GM19240 (cell line): ENCODE results near the gene JUND.

Experiments used
- DNase-seq: peaks from one replicate; pipeline ENCODE4 v3.0.0; 2011; ENCODE audit warnings: low spot score; ENCODE audit not compliant: insufficient read length

JUND gene

DNA sequence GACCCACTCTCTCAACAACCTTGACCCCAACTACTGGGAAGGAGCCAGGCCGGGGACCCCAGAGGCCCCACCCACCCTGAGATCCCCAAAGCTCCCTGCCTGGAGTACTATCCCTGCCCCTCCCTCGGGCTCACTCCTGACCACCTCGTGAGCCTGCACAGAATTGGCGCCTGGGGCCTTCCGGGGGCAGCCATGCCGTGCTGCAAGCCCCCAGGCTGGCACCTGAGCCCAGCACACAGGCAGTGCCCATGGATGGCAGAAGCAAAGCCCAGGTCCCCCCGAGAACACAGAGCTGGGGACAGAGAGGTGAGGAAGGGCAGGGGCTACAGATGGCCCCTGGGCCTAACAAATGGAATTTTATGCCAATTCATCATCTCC is 27.5 kb upstream of the JUND start:
- DNase-seq, result no peak

DNA sequence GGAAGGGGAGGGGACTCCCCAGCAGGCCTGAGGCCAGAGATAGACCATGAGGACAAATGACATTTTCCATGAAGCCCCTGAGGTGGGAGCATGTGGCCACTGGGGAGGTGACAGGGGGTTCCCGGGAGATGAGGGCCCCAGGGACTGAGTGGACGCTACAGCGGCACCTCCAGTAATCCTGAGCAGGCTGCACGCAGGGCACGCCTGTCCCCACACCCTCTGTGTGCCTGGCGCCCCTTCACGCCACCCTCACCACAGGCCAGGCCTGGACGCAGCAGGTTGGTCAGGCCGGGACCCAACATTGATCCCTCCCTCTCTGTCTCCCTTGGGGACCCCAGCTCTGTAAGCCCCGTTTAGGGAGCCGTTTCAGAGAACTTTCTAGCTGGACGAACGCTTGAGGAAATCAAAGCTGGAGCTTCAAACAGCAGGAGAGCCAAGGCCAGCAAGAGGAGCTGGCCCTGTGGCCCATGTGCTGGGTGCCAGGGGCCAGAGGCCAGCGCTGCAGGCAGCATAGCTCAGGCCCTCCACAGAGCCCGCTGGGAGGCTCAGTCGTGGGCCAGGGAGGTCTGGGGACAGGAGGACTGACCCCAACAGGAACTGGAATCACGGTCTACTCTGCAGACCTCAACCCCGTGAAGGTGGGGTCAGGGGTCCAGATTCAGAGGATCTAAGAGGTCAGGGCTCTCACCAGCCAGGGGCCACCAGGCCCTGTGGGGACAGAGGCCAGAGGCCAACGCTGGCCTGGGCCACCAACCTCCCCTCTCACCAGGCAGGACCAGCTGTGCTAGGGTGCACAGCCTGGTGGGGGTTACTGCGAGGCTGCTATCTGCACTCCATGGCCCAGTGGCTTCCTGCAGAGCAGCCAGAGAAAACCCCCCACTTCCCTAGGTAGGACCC is 26.9 kb upstream of the JUND start:
- no peak for DNase-seq

DNA sequence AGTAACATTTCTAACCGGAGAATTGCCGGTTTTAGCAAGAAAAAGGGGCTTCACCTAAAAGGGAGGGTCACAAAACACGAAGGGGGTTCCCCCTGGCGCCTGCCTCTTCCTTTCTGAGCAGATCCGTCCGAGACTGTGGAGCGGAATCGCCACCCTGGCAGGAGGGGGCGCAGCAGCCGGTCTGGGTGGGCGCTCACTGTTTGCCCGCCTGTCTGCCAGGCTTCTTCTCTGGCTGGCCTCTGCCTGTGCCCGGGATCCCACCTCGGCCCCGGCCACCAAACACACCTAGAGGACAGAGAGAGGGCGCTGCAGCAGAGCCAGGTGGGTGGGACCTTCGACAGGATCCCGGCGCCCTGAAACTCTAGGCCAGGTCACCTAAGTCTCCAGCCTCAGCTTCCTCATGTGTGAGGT is 25.9 kb upstream of the JUND start:
- no peak for DNase-seq

DNA sequence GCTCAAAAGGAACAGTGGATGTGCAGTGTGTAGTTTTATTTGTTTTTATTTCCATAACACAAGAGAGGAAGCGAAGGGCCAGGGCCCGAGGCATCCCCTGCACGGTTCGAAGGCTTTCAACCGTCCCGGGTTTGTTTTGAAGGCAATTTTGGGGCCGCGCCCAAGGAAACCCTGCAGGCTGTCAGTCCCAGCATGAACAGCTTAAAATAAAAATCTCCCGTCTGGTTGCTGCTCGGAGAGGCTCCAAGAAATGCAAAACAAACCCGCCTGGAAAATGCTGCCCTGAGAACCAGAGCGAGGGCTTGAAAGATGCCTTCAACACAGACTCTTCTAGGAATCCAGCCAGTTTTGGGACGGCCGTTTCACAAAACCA is 25.5 kb upstream of the JUND start:
- DNase-seq, result no peak

DNA sequence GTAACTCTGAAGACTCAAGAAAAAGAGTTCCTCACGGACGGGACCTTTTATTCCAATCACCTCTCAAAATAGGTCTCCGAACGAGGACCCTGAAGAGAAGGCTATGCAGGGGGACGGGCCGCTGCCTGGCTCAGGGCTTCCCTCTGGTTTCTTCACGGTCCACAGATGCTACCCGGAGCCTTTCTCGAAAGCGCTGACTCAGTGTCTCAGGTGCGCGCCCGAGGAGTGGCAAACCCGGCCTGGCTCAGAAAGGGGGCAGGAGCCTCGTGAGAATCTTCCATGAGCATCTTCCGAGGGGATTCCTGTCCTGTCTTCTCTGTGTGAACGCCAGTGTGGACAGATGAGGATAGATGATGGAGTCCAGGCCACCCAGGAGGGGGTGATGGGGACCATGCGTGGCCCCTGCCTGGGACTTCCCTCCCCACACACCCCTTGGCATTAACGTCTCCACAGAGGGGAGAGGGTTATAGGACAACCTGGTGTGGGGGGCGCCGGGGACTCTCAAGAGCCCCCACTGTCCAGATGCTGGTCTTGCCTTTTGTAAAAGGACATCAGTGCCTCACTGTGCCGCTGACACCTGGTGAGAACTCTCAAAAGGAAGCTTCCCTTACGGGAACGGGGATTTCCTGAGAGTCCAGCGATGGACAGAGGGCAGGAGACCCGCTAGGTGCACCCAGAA is 24.9 kb upstream of the JUND start:
- no peak for DNase-seq

DNA sequence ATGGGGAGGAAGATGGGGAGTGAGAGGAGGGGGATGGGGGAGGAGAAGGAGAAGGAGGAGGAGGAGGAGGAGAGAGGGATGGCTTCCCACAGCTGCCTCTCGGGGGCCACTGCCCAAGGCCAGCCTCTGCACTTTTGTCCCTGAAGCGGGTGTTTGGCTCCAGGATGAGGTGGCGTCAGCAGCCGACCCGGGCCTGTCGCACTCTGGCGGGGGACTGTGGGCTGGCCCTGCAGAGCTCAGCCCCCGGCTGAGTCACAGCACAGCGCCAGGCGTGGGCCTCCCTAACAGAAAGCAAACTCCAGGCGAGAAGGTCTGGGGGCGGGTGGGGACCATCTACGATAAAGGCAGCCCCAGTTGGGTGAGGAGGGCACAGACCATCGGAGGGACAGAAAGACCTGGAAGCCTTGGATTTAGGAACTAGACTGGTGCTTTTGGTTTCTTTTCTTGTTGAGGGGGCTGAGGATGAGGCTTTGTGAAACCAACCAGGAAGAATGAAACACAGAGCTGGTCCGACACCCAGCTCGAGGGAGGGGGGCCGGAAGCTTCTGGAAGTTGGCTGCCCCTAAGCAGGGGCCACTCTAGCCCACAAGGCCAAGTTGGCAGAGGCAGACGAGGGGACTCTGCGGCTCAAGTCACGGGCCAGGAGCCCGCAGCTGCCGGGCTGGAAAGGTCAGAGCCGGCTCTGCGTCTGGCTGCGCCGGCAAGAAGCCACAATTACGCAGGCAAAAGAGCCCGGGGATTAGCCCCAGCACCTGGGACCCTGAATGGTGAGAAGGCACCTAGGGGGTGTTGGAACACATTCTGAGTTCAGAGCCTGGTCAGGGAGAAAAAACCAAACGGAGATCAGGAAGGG is 23.3 kb upstream of the JUND start:
- peak; percentile 85 for DNase-seq

DNA sequence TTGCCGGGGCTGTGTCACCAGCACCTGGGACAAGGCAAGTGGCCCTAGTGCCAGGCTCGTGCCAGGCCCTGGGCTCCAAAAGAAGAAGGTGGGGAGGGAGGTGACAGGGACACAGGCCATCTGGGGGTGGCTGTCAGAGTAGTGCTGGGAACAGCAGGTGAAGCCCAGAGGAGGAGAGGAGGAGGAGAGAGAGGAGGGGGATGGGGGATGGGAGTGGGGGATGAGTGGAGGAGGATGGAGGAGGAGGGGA is 22.7 kb upstream of the JUND start:
- DNase-seq, result no peak

DNA sequence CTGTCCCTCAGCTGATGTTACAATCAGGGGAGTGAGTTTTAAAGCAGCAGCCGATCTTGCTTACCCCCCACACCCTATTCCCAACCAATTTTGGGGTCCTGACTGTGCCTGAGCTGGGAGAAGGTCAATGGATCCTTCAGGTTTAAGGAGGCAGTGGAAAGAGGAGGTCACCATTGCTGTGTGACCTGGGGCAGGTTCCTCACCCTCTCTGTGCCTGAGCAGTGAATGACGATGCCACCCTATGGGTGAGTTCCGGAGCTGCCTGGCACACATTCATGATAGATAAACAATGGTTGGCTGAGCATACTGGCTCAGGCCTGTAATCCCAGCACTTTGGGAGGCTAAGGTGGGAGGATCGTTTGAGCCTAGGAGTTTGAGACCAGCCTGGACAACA is 20.3 kb upstream of the JUND start:
- DNase-seq, result no peak

DNA sequence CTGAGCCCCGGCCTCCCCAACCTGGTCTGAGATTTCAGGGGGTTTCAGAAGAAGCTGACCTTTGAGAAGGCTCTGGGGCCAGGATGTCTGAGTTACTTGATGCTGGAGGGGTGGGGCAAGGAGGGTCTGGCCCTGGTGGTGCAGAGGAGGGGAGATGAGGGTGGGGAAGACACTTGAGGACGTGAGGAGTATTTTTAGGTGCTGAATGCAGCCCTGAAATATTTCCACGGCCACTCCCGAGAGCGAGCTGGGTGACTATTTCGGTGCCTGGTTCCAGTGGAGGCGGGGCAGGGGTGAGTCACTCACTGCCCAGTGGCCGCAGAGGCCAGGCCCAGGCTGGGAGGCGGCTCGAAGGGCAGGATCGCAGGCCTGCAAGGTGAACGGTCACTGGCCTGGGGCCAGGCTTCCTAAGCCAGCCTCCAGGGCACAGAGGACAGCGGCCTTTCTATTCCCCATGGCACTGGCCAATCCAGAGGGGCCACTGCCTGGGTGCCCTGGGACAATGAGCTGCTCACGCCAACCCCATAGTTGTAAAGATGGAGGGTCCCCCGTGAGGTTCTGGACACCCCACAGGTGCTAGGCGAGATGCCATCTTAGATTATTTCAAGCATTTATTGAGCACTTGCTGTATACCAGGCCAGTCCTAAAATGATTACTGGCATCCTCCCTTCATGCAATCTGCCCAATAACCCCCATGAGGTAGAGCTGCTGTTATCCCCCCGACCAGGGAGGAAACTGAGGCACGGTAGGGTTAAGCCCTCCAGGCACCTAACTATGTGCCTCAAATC is 19.7 kb upstream of the JUND start:
- DNase-seq, result no peak

DNA sequence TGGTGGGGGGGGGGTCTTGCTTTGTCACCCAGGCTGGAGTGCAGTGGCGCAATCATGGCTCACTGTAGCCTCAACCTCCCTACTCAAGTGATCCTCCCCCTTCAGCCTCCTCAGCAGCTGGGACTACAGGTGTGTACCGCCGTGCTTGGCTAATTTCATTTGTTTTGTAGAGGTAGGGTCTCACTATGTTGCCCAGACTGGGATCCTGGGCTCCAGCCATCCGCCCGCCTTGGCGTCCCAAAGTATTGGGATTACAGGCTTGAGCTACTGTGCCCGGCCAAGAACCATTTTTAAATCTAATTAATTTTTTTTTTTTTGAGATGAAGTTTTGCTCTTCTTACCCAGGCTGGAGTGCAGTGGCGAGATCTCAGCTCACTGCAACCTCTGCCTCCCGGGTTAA is 18.2 kb upstream of the JUND start:
- no peak for DNase-seq

DNA sequence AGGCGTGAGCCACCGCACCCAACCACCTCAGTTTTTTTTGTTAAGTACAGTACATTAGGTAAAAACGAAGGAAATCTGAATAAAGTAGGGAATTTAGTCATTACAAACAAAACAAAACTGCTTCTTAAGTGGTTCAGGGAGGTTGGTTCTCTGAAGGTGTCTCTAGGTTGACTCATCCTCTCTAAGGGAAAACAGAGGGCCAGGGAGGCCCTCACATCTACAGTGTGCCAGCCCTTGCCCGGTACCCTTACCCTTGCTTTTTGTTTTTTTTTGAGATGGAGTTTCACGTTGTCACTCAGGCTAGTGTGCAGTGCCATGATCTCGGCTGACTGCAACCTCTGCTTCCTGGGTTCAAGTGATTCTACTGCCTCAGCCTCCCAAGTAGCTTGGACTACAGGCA is 17.2 kb upstream of the JUND start:
- no peak for DNase-seq

DNA sequence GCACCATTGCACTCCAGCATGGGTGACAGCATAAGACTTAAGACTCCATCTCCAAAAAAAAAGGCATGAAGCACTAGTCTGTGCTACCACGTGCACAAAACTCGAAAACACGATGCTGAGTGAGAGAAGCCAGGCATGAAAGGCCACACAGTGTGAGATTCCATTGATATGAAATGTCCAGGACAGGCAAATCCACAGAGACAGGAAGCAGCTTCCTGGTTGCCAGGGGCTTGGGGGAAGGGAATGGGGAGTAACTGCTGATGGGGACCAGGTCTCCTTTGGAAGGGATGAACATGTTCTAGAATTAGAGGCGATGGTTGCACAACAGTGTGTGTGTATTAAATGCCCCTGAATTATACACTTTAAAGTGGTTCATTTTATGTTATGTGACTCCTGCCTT is 15.9 kb upstream of the JUND start:
- no peak for DNase-seq

DNA sequence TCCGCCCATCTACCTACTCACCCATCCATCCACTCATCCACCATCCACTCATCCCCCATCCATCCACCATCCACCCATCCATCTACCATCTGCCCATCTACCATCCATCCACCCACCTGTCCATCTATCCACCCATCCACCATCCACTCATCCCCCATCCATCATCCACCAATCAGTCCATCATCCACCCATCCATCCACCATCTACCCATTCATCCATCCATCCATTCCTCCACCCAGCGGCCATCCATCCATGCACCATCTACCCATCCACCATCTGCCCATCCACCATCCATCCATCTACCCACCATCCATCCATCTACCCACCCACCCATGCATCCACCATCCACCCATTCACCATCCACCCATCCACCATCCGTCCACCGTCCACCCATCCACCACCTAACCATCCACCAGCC is 13.6 kb upstream of the JUND start:
- DNase-seq, result no peak

DNA sequence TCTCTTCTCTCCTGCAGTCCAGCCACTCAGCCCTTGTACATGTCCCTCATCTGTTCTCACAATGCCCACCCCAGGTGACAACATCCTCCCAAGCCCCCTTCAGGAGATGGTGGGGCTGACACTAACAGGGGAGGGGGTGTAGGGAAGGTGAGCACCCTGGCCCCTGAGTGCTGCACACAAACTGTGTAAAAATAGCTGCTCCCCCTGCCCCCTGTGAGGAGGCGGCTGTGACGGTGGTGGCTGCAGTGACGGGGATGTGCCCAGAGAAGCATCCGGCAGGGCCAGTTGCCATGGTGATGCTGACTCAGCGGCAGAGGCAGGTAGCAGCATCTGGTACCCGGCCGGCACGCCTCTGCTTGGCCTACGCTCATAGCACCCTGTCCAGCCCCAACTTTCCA is 13.0 kb upstream of the JUND start:
- no peak for DNase-seq

DNA sequence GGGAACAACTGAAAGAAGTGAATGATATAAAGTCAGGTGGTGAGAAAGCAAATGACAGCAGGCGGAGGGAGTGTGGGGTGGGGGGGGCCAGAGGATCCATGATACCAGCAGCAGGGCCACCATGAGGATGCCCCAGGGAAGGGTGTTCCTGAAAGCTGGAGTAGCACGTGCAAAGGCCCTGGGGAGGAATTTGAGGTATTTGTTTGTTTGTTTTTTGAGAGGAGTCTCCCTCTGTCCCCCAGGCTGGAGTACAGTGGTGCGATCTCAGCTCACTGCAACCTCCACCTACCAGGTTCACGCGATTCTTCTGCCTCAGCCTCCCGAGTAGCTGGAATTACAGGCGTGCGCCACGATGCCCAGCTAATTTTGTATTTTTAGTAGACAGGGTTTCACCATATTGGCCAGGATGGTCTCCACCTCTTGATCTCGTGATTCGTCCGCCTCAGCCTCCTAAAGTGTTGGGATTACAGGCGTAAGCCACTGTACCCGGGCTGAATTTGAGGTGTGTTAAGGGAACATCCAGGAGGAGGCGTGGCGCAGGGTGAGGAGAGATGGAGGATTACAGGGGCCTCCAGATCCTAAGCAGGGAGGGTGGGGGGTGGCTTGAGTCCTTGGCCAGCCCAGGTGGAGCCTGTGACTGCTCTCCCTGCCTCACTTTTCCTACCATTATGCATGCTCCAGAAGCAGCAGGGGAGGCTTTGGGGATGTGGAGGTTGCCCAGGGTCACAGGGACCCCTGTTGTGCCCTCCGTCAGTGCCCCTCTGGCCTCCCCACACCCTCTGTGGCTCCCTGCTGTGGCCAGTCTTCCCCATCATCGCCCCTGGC is 12.4 kb upstream of the JUND start:
- DNase-seq, result no peak

DNA sequence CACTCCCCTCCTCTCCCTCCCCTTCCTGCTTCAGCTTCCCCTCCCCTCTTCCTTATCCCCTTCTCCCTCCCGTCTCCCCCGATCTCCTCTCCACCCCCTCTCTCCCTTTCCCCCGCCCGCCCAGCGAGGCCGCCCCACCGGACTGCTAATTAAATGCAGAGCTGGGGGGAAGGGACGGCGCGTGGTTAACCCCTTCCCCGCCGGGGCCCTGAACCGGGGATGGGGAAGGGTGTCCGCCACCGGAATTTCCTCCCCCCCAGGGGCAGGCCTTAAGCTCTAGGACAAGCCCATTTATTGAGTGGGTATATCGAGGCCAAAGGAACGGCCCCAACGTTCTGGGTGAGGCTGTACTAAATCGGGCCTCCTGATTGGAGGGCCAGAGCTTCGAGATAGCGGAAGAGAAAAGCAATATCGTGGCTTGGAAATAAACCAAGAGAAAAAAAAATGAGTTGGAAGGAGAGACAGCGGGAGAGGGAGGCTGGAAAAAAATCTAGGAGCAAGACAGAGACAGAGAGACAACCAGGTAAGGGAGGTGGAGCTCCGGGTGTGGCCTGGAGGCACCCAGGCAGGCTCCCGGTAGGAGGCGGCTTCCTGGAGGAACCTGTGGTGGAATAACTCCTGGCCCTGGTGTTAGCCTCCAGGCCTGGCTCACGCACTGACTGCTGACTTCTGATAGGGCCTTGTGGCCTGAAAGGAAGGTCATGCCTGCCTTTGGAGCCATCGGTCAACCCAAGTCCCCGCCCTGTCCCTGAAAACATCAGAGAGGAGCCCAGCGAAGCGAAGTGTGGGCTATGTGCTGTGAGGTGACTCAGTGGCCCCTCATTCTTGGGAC is 11.6 kb upstream of the JUND start:
- peak; percentile 41 for DNase-seq

DNA sequence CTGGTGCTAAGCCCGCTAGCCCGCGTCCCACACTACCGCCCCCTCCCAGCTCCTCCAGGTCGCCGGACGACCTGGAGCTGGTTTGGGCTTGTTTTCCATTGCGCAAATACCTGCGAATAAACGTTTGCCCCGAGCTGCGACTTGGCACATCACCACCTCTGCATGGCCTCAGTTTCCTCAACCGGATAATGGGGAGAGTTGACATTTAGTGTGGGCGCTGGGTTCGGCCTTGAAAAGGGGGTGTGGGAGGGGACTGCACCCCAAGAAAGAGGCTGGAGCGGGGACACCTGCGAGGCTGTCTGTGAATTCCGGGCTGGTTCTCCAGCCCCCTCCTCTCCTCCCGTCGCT is 11.0 kb upstream of the JUND start:
- no peak for DNase-seq

DNA sequence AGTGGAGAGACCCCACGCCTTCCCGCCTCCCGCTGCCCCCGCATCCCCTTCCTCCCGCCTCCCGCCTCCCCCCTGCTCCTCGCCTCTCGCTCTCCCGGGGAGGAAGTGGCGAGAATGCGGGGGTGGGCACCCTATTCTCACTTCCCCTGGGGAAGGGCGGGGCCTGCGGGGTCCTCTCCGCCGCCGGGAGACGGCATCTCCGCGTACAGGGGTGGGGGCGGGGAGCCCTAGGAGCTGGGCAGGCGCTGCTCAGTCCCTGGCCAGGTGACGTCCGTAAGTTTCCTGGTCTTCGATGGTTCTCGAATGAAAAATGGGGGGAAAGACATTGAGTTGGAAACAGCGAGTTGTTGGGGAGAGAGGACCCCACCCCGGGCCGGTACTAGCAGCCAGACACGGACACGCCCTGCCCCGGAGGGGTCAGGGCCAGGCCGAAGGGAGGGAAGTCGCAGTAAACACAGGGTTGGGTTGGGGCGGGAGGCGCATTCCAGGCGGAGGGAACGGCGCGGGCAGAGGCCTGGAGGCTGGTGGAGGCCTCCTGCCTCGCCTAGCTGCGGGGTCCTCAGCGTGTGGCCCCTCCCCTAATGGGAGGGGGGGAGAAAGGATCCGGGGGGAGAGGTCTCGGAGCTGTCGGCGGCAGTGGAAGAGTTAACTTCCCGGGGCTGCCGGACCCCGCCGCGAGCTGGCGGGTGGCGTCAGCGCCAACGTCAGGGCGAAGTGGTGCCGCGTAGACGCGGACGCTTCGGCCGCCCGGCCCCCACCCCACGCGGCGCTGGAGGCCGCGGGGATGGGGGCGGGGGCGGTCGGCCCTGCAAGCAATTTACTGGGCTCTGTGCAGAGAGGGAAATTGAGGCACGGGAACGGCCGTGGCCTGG is 10.4 kb upstream of the JUND start:
- DNase-seq, result peak; percentile 87

DNA sequence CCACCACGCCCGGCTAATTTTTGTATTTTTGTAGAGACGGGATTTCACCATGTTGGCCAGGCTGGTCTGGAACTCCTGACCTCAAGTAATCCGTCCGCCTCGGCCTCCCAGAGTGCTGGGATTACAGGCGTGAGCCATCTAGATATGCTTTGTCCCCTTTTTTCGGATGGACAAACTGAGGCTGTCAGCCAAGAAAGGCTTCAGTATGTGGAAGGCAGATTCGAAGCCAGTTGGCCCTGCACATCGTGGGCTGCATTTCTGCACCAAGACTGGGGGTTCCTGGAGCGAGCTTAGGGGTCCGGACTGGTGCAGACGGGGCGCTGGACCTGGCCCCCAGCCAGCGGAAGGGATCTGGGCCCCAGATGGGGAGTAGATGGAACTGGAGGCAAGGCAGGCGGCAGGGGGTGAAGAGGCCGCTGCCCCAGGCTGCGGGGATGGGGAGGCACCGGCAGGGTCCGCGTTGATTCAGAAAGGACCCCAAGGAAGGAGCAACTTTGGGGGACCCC is 9.7 kb upstream of the JUND start:
- DNase-seq, result no peak
